OCI-LY7 (cell line): ENCODE data around the gene MAN1C1.

ENCODE experiments used
- CTCF ChIP-seq: fragments of 200-600 bp; sonication (generic); conservative IDR thresholded peaks from 2 replicates; pipeline ENCODE4 v1.5.1; 2014; ENCODE audit warnings: mild to moderate bottlenecking, antibody characterized with exemption, low read length, moderate library complexity, mixed read lengths
- EZH2phosphoT487 ChIP-seq: fragments of 200-600 bp; sonication (generic); IDR thresholded peaks from 2 replicates; pipeline ENCODE4 v1.6.1; 2018; ENCODE audit warnings: low read depth, borderline replicate concordance, mild to moderate bottlenecking, mixed run types, antibody characterized with exemption, low read length, moderate library complexity, mixed read lengths

- TF ChIP-seq CTCF (no peak), EZH2phosphoT487 (no peak)
These were observed 130.6 kb downstream of the MAN1C1 start for GRCh38 chr1:25747046-25747719.
